Sigmoid colon (tissue), 7 donors: ENCODE measurements around the gene HACL1. TPM values are rescaled to one million over a fixed set of nuclear protein-coding genes. Genes with fewer than 3 reads are reported as not detected.

Source experiments
- DNase-seq: peaks from one replicate; pipeline ENCODE4 v3.0.0-alpha.2; 2019
- H3K27ac ChIP-seq, 4 donors: fragments of 200-600 bp; sonication (generic); one replicate each; pipeline ENCODE4 v1.5.1; 2016 to 2019; ENCODE audit warnings: mild to moderate bottlenecking in 1 of 4
- H3K27me3 ChIP-seq, 3 donors: fragments of 200-600 bp; sonication (generic); one replicate each; pipeline ENCODE4 v1.5.1; 2019; ENCODE audit warnings: mild to moderate bottlenecking in 1 of 3
- H3K36me3 ChIP-seq, 4 donors: fragments of 200-600 bp; sonication (generic); one replicate each; pipeline ENCODE4 v1.5.1; 2016 to 2019
- H3K4me1 ChIP-seq, 4 donors: fragments of 200-600 bp; sonication (generic); one replicate each; pipeline ENCODE4 v1.5.1; 2017 to 2019
- H3K4me3 ChIP-seq, 4 donors: fragments of 200-600 bp; sonication (generic); one replicate each; pipeline ENCODE4 v1.5.1; 2017 to 2019; ENCODE audit warnings: mild to moderate bottlenecking in 2 of 4, moderate library complexity in 1 of 4
- H3K9me3 ChIP-seq, 4 donors: fragments of 200-600 bp in 3 of 4; sonication (generic) in 3 of 4; one replicate each; pipeline versions ENCODE4 v1.5.1 to v1.6.1; 2013 to 2019
- EP300 ChIP-seq, 4 donors: sonication (generic); formaldehyde crosslinking; IDR thresholded peaks; one replicate each; pipeline ENCODE4 v1.6.1; 2017; ENCODE audit warnings: antibody characterized with exemption in 4 of 4
- POLR2A ChIP-seq, 2 donors: fragments of 450-650 bp; IDR thresholded peaks; one replicate each; pipeline ENCODE4 v1.6.1; 2016; ENCODE audit warnings: antibody characterized with exemption in 2 of 2, mild to moderate bottlenecking in 2 of 2, moderate library complexity in 2 of 2
- POLR2AphosphoS5 ChIP-seq, 4 donors: sonication (generic); formaldehyde crosslinking; IDR thresholded peaks; one replicate each; pipeline ENCODE4 v1.6.1; 2017; ENCODE audit warnings: antibody characterized with exemption in 4 of 4
- WGBS, 2 donors: extraction: QIAGEN DNeasy Blood & Tissue Kit; methylation state at CpG; one replicate each; pipeline ENCODE4 v1.1.7; 2013; 5-methylcytosine and 5-hydroxymethylcytosine counted together
- intact Hi-C: fragments of 100-400 bp; cut with DNase I; formaldehyde crosslinking; loops from one replicate; pipeline ENCODE4 v1.15.1; 2023
- polyA plus RNA-seq, 3 donors: library from polyadenylated mRNA; stranded (reverse); fragments of 200-250 nt; gene quantifications; one replicate each; pipeline ENCODE4 v1.2.3, GENCODE V29; 2013
- total RNA-seq, 4 donors: library from RNA; depleted of rRNA; stranded (reverse); fragments of >200 nt; gene quantifications; one replicate each; pipeline ENCODE4 v1.1.0, GENCODE V29; 2016
- TF ChIP-seq, protein P1 (sequence below), 4 experiments: fragments of 450-650 bp in 3 of 4; fragments of 200-600 bp in 1 of 4; IDR thresholded peaks; one replicate each; pipeline ENCODE4 v1.5.1; 2016 to 2019; ENCODE audit warnings: antibody characterized with exemption in 4 of 4, mild to moderate bottlenecking in 3 of 4, moderate library complexity in 2 of 4
- donor health status: healthy with polysubstance abuse.
- donor health status: Bipolar disorder and iron deficiency.
- donor health status: healthy.

The HACL1 gene
- total and polyA plus RNA-seq, 7 donors: 10.9 to 24.7 (median 15.5) TPM

DNA sequence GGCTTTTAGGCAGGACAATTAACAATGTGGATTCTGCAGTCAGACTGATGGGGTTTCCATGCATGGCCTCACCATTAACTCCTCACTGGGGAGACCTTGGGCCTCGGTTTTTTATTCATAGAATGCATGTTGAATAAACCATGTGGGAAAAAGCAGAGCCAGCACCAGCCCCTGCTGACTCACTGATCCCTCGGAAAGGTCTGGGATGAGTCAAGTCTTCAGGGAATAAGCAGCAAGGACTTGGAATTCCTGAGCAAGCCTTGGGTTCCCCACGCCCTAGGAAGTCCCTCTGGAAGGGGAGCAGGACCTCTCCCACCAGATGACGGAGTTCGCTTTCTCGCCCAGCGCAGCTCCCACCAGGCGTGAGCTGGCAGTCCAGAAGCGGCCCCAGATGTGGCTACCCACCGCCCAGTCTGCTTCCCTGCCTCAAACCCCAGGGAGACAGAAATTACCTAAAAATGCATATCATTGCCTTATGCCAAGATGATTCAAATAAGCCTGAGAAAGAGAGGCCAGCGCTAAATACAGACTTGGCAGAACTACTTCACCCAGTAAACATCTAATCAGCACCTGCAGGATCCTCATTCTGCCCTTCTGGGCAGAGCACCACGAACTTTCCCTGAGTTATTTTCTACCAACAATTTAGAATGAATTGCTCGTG lies 45.6 kb upstream of the HACL1 start:
- Histone ChIP-seq H3K36me3 (no peaks in the 10 kb centered on the region), H3K4me1 (peaks cover 0 to 36% (median 30%) of the 10 kb centered on the region in 4 donors), H3K9me3 (no peaks in the 10 kb centered on the region), H3K4me3 (no peak overlapping the region), H3K27ac (peak overlapping the region; percentile 77 to 83 (median 82)), H3K27me3 (no peaks in the 10 kb centered on the region)
- TF ChIP-seq EP300 (IDR thresholded peaks at IDR 0.05) (peak in 2 of 4 donors; percentile 7 to 20), POLR2A (IDR thresholded peaks at IDR 0.05) (no peak), POLR2AphosphoS5 (IDR thresholded peaks at IDR 0.05) (peak; percentile 5 to 70 (median 31))
- TF ChIP-seq, protein P1, sequence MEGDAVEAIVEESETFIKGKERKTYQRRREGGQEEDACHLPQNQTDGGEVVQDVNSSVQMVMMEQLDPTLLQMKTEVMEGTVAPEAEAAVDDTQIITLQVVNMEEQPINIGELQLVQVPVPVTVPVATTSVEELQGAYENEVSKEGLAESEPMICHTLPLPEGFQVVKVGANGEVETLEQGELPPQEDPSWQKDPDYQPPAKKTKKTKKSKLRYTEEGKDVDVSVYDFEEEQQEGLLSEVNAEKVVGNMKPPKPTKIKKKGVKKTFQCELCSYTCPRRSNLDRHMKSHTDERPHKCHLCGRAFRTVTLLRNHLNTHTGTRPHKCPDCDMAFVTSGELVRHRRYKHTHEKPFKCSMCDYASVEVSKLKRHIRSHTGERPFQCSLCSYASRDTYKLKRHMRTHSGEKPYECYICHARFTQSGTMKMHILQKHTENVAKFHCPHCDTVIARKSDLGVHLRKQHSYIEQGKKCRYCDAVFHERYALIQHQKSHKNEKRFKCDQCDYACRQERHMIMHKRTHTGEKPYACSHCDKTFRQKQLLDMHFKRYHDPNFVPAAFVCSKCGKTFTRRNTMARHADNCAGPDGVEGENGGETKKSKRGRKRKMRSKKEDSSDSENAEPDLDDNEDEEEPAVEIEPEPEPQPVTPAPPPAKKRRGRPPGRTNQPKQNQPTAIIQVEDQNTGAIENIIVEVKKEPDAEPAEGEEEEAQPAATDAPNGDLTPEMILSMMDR (IDR thresholded peaks at IDR 0.05): no peak
- intact Hi-C loops: loop anchor here (5.0 kb wide), 1 partner anchor 90 kb away; no protein-coding TSS in a partner anchor
- DNase-seq: peak; percentile 79
- 64 to 83% methylated on average over 13 of the region's 13 CpGs for WGBS, 2 donors

DNA sequence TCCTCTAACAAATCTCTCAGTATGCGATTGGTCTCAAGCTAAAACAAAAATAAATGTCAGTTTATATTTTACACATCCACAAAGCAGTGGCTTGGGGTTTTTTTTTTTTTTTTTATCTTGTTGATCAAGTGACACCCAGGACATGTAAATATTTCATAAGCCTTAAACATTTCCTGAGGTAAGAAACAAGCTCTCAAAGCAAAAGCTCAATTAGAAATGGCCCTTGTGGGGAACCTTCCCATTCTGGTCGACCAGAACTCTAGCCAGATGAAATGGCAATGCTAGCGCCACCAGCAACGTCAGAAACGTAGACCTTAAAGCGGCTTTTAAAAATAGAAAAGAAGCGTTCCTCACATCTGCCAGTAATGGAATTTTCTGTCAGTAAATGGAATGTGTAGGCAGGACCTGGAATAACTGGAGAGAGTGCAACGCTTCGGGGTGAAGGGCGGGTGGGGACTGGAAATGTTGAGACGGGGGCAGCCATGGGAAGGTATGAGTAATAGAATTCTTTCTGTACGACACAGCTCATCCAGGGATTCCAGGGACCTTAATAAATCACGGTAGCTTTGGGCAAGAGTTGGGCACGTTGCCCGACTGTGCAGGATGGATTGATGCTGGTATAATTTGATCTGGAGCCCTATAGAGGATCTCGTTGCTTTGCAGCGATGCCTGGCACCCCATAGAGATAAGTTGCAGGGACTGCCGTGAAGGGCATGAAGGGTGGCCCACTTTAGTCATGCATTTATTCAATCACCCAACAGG lies 44.6 kb upstream of the HACL1 start:
- no peaks in the 10 kb centered on the region for H3K27me3 ChIP-seq
- H3K9me3 ChIP-seq: no peaks in the 10 kb centered on the region
- WGBS, 2 donors: 87 to 95% methylated on average over 18 of the region's 18 CpGs
- intact Hi-C loops: loop anchor here (5.0 kb wide), 1 partner anchor 91 kb away; no protein-coding TSS in a partner anchor
- H3K36me3 ChIP-seq: no peaks in the 10 kb centered on the region
- H3K4me3 ChIP-seq: peak overlapping the region in 1 of 4 donors; percentile 10
- peak; percentile 83 for DNase-seq
- H3K4me1 ChIP-seq: peaks cover 0 to 36% (median 32%) of the 10 kb centered on the region in 4 donors
- TF ChIP-seq POLR2AphosphoS5 (IDR thresholded peaks at IDR 0.05) (peak in 3 of 4 donors; percentile 52 to 59 (median 57)), POLR2A (IDR thresholded peaks at IDR 0.05) (no peak), EP300 (IDR thresholded peaks at IDR 0.05) (peak in 2 of 4 donors; percentile 7 to 38)
- H3K27ac ChIP-seq: peak overlapping the region; percentile 77 to 83 (median 82)

DNA sequence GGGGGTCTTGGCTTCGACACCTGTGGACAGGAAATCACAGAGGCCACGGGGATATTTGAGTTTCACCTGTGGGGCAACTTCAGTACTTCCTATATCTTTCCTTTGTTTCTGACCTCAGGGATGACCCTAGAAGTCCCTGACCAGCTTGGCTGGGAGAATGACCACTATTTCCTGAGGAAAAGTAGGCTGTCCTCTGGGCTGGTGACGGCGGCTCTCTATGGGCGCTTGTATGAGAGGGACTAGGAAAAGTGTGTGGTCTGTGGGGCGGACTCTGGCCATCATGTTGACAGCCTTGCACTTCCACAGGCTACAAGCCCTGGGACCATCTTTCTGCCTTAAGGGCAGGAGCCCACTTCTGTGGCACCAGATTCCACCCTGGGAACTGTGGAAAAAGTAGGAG lies 43.9 kb upstream of the HACL1 start:
- intact Hi-C loops: loop anchor here (5.0 kb wide), 1 partner anchor 92 kb away; no protein-coding TSS in a partner anchor
- no peak for DNase-seq
- Histone ChIP-seq H3K4me1 (peaks cover 0 to 38% (median 33%) of the 10 kb centered on the region in 4 donors), H3K27me3 (no peaks in the 10 kb centered on the region), H3K27ac (peak overlapping the region; percentile 77 to 83 (median 82)), H3K4me3 (no peak overlapping the region), H3K9me3 (no peaks in the 10 kb centered on the region), H3K36me3 (no peaks in the 10 kb centered on the region)
- WGBS, 2 donors: 95% methylated on average over 6 of the region's 6 CpGs
- TF ChIP-seq, protein P1 (IDR thresholded peaks at IDR 0.05): no peak
- TF ChIP-seq POLR2A (IDR thresholded peaks at IDR 0.05) (no peak), POLR2AphosphoS5 (IDR thresholded peaks at IDR 0.05) (no peak), EP300 (IDR thresholded peaks at IDR 0.05) (no peak)

DNA sequence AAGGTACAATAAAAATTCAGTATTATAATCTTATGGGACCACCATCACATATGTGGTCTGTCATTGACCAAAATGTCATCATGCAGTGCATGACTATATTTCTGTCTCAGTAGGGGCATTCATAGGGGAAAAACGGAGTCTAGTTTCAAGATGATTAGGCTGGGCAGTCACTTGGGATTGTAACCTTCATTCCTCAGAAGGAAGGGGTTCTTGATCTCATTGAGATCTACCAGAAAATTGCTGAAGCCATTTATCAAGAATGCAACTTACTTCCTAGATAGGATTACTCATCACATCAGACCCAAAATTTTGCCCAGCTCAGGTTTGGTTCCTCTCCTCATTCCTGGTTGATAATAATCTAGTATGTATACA lies 37.5 kb upstream of the HACL1 start:
- Histone ChIP-seq H3K36me3 (no peaks in the 10 kb centered on the region), H3K4me3 (no peak overlapping the region), H3K4me1 (peaks cover 0 to 69% (median 44%) of the 10 kb centered on the region in 4 donors), H3K27ac (peak overlapping the region in 3 of 4 donors; percentile 83 to 90 (median 85)), H3K9me3 (no peaks in the 10 kb centered on the region), H3K27me3 (no peaks in the 10 kb centered on the region)
- intact Hi-C loops: loop anchor here (10.0 kb wide), 1 partner anchor 536 kb away; the partner anchor contains the start of gene GALNT15
- TF ChIP-seq POLR2AphosphoS5 (IDR thresholded peaks at IDR 0.05) (no peak), POLR2A (IDR thresholded peaks at IDR 0.05) (no peak), EP300 (IDR thresholded peaks at IDR 0.05) (no peak)
- TF ChIP-seq, protein P1 (IDR thresholded peaks at IDR 0.05): no peak
- DNase-seq: no peak
- 92 to 95% methylated on average over 1 of the region's 1 CpG for WGBS, 2 donors
